ENCODE data around the gene ISYNA1. TPM values are rescaled to one million over a fixed set of nuclear protein-coding genes. Genes with fewer than 3 reads are reported as not detected.

Gene ISYNA1
- total and polyA plus RNA-seq, 2 of the 4 experiments (the other 2 are of a cell fraction) = 3.4 to 24.7 TPM

GRCh38 chr19:18426416-18426767 is 11.5 kb downstream of the ISYNA1 start:
- peak overlapping the region; percentile 56 for H3K27ac ChIP-seq (ENCODE audit: insufficient read depth, low read length)
- WGBS, 2 experiments (ENCODE audit: extremely low coverage in 2 of 2, insufficient read length in 1 of 2) = no CpG with 5 or more reads among the region's 8 CpGs
- H3K4me2 ChIP-seq (ENCODE audit: low read depth, low read length) = peak overlapping the region; percentile 35

More at GRCh38 chr19:18426416-18426767, 11.5 kb downstream of the ISYNA1 start:
- H3K4ac ChIP-seq (ENCODE audit: low read depth, low read length) = peak overlapping the region; percentile 93
- no peak for TF ChIP-seq NFE2L2 (IDR thresholded peaks at IDR 0.05; ENCODE audit: low read depth, low read length)
- no peak for TF ChIP-seq CEBPB (IDR thresholded peaks at IDR 0.05; ENCODE audit: low read depth, low read length)
- TF ChIP-seq RCOR1 (IDR thresholded peaks at IDR 0.05; ENCODE audit: insufficient replicate concordance, low read length) = no peak
- TF ChIP-seq MAFK (IDR thresholded peaks at IDR 0.05; ENCODE audit: low read depth, low read length) = no peak
- TF ChIP-seq BHLHE40 (IDR thresholded peaks at IDR 0.05; ENCODE audit: low read depth, low read length) = no peak
- no peak for TF ChIP-seq USF2 (IDR thresholded peaks at IDR 0.05; ENCODE audit: low read depth, low read length)
- TF ChIP-seq RFX5 (IDR thresholded peaks at IDR 0.05; ENCODE audit: low read depth, low read length) = no peak
- TF ChIP-seq MAZ (IDR thresholded peaks at IDR 0.05; ENCODE audit: borderline replicate concordance, low read depth, low read length) = no peak
- TF ChIP-seq CHD1 (IDR thresholded peaks at IDR 0.05; ENCODE audit: low read depth, low read length) = no peak
- no peak for TF ChIP-seq ELK1 (IDR thresholded peaks at IDR 0.05; ENCODE audit: borderline replicate concordance, low read depth, low read length)
- TF ChIP-seq FOS (IDR thresholded peaks at IDR 0.05; ENCODE audit: low read depth, low read length) = no peak
- TF ChIP-seq POLR2A (IDR thresholded peaks at IDR 0.05; ENCODE audit: low read depth, low read length) = no peak
- TF ChIP-seq SMC3 (IDR thresholded peaks at IDR 0.05; ENCODE audit: low read depth, low read length) = no peak
- no peak for TF ChIP-seq CTCF (conservative IDR thresholded peaks at IDR 0.05; ENCODE audit: low read depth, low read length)
- no peak for TF ChIP-seq RAD21 (IDR thresholded peaks at IDR 0.05; ENCODE audit: low read length)
- H4K8ac ChIP-seq (ENCODE audit: low read depth in 2 of 2, low read length in 2 of 2) = peak overlapping the region in 1 of 2 experiments; percentile 72; a peak in 1 of 4 replicates
- H4K91ac ChIP-seq (ENCODE audit: insufficient read depth, low read depth, low read length) = peak overlapping the region; percentile 73
- peak overlapping the region; percentile 67 for H3K14ac ChIP-seq (replicated peaks; ENCODE audit: low read depth, low read length)
- DNase-seq (no peak), ATAC-seq (ENCODE audit: low read depth) (peak; percentile 2)
- H4K5ac ChIP-seq (ENCODE audit: low read depth, low read length) = no peak overlapping the region
- H3K36me3 ChIP-seq (ENCODE audit: control insufficient read depth, insufficient read depth, low read length) = no peaks in the 10 kb centered on the region; the same call in 1 of the 2 replicates
- H4K20me1 ChIP-seq (ENCODE audit: insufficient read depth, low read length) = peaks cover 67% of the 10 kb centered on the region
- no peak overlapping the region for H3K18ac ChIP-seq (ENCODE audit: low read depth, low read length)
- dilution Hi-C loops (cut with HindIII; ENCODE audit: low sequenced_read_pairs, unreplicated experiment) (no loop called here), in situ Hi-C loops (cut with MboI; ENCODE audit: low sequenced_read_pairs) (no loop called here), intact Hi-C loops (cut with micrococcal nuclease) (no loop called here)
- no TSS peak for BruUV-seq (replicated peaks)
- H3K23ac ChIP-seq (ENCODE audit: low read depth, low read length) = peak overlapping the region; percentile 44
- ChIA-PET POLR2A (ENCODE audit: unreplicated experiment) (no interaction called here), CTCF (no interaction called here)
- peak overlapping the region; percentile 68 for H2AFZ ChIP-seq (replicated peaks; ENCODE audit: low read length, poor library complexity)
- no peak overlapping the region for H3K4me3 ChIP-seq (ENCODE audit: insufficient read depth, low read depth, low read length)
- peaks cover 9 to 78% of the 10 kb centered on the region in 2 experiments for H3K79me1 ChIP-seq (ENCODE audit: low read depth in 1 of 2, low read length in 2 of 2)
- peak overlapping the region; percentile 67 for H2BK5ac ChIP-seq (ENCODE audit: low read depth, low read length, poor library complexity, severe bottlenecking)
- H3K9me1 ChIP-seq (ENCODE audit: insufficient read depth, low read length) = peaks cover 15% of the 10 kb centered on the region
- H3K9ac ChIP-seq (ENCODE audit: low read depth, low read length) = peak overlapping the region; percentile 27; the same call in 1 of the 2 replicates
- no peaks in the 10 kb centered on the region for H3K9me3 ChIP-seq (ENCODE audit: control insufficient read depth, insufficient read depth, low read length)
- peaks cover 17% of the 10 kb centered on the region for H3K4me1 ChIP-seq (ENCODE audit: control insufficient read depth, insufficient read depth, low read length)
- no peak overlapping the region for H3K56ac ChIP-seq (ENCODE audit: extremely low read depth, insufficient read depth, low read length)
- no peaks in the 10 kb centered on the region for H3K27me3 ChIP-seq (ENCODE audit: control insufficient read depth, insufficient read depth, low read length)
- H2BK120ac ChIP-seq (ENCODE audit: low read depth, low read length) = peak overlapping the region; percentile 76
- H2AK5ac ChIP-seq (ENCODE audit: low read depth, low read length) = peak overlapping the region; percentile 29
- H2AK9ac ChIP-seq (replicated peaks; ENCODE audit: low read depth, low read length, poor library complexity) = peak overlapping the region; percentile 92
- peak overlapping the region; percentile 31; the same call in 1 of the 3 replicates for H2BK15ac ChIP-seq (ENCODE audit: low read depth, low read length)
- 0 out of 2 replicates have a peak overlapping the region, but pooled peaks have one; percentile 54 for H2BK20ac ChIP-seq (ENCODE audit: low read depth, low read length)
